Measurements from ENCODE around the gene ENO1.

Gene ENO1

DNA sequence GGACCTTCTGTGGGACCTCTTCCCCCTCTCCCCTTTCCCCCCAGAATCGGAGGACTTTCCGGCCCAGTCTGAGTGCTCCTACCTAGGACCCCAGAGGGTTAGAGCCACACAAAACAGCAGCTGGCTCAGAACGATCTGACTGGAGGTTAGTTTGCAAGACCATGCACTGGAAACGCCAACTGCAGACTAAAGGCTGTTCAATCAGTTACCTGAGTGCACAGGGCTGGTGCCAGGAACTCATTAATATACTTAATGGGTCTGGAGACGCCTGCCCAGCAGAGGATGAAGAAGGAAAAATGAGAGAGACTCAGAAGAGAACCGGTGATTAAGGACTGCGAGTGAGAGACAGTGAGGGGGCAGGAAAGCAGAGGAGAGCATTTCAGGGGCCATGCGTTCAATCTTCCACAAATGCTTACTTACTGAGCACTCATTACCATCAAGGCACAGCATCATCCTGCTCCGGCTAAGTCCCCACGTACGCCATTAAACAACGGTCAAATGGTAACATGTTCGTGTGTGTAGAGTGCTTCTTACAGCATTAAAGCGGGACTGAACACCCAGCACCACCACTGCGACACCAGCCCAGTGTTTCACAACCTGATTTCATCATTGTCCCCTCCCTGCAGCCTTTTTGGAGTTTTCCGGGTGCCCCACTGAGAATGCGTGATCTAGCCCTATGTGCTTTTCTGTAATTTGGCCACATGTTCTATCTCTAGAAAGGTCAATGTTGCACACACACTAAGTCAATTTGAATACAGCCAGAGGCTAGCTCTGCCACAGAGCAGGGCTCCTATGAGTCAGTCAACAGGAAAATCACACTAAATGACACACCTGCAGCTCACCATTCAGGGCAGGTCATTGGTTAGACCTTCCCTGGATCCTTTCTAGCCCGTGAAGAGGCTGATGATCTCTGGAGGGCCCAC, 7.6 kb downstream of the ENO1 start:
- peak; percentile 56 for DNase-seq (ENCODE audit: low spot score)

DNA sequence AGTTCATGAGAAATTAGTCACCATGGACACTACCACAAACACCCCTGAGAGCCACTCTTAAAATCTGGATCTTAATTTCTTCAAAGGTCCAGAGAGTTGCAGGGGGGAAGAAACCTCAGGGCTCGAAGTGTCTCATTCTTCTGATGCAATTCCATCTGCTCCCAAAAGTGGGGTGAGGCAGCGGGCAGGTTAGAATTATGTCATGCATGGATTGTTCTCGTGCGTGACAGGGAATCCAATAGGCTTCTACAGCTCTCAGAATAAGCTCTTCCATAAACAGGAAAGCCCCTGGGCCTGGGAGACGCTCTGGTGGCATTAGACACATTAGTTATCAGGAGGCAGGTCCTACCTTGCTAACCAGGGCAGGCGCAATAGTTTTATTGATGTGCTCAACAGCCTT, 8.4 kb downstream of the ENO1 start:
- no peak for DNase-seq (ENCODE audit: low spot score)

GRCh38 chr1:8867878-8868567, 10.5 kb downstream of the ENO1 start:
- DNase-seq (ENCODE audit: low spot score): no peak

DNA sequence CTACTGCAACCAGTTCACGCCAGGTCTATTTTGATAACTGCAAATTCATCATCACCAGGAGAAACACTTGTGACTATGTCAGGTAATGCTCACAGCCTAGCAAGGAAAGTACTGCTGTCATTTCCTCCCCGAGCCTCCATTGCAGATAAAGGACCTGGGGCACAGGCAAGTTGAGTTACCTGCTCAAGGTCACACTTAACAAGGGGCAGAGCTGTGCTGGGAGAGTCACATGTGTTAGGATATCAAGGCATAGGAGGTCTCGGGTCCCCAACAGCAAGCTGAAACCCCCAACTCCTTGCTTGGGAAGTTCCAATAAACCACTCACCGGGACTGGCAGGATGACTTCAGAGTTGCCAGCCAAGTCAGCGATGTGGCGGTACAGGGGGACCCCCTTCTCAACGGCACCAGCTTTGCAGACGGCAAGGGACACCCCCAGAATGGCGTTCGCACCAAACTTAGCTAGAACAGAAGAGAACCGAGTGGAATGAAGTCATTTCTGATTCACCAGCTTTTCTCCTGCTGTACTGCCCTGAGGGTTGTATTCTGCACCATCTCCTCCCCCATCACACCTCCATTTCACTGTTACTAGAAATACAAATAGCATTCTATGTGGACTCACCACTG, 11.6 kb downstream of the ENO1 start:
- DNase-seq (ENCODE audit: low spot score): no peak

DNA sequence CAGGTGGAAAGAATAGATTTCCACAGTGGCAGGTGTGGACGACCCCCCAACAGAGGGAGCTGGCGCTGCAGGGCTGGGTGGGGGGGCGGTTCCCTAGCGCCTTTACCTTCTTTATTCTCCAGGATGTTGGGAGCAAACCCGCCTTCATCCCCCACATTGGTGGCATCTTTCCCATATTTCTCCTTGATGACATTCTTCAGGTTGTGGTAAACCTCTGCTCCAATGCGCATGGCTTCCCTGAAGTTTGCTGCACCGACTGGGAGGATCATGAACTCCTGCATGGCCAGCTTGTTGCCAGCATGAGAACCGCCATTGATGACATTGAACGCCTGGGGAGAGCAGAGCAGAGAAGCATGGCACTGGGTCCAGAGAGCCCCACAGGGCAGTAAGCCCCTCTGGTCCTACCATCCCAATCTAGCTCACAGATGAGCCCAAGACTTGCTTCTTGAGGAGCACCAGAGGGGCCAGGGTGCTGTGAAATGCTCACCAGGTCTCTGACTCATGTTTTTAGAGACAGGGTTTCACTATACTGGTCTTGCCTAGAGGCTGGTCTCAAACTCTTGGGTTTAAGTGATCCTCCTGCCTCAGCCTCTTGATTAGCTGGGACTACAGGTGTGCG, 12.2 kb downstream of the ENO1 start:
- no peak for DNase-seq (ENCODE audit: low spot score)

GRCh38 chr1:8864713-8865344, 13.7 kb downstream of the ENO1 start:
- no peak for DNase-seq (ENCODE audit: low spot score)

DNA sequence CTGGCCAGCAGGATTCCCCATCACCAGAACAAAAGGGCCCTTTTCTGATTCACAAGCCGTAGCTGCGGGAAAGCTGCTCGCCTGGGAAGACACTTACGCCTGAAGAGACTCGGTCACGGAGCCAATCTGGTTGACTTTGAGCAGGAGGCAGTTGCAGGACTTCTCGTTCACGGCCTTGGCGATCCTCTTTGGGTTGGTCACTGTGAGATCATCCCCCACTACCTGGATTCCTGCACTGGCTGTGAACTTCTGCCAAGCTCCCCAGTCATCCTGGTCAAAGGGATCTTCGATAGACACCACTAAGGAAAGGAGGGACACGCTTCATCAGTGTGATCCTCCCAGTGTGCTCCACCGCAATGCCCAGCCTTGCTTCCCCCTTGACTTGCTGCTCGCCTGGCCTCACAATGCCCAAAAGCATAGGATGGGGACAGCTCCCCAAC, 14.7 kb downstream of the ENO1 start:
- no peak for DNase-seq (ENCODE audit: low spot score)

DNA sequence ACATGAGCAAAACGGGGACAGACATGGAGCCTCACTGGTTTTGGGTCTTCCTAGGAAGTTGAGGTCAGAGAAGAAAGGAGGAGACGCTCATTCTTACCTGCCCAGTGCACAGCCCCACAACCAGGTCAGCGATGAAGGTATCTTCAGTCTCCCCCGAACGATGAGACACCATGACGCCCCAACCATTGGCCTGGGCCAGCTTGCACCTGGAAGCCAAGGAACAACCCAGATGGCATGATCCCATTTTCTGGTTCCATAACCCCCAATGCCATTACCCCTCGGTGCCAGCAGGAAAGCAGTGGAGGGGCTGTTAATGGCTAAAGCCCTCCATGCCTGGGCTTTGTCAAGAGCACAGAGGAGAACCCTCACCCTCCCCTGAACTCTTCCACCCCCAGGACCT, 15.3 kb downstream of the ENO1 start:
- no peak for DNase-seq (ENCODE audit: low spot score)

- DNase-seq (ENCODE audit: low spot score): no peak
Observed at GRCh38 chr1:8862528-8862927, 16.0 kb downstream of the ENO1 start.

DNA sequence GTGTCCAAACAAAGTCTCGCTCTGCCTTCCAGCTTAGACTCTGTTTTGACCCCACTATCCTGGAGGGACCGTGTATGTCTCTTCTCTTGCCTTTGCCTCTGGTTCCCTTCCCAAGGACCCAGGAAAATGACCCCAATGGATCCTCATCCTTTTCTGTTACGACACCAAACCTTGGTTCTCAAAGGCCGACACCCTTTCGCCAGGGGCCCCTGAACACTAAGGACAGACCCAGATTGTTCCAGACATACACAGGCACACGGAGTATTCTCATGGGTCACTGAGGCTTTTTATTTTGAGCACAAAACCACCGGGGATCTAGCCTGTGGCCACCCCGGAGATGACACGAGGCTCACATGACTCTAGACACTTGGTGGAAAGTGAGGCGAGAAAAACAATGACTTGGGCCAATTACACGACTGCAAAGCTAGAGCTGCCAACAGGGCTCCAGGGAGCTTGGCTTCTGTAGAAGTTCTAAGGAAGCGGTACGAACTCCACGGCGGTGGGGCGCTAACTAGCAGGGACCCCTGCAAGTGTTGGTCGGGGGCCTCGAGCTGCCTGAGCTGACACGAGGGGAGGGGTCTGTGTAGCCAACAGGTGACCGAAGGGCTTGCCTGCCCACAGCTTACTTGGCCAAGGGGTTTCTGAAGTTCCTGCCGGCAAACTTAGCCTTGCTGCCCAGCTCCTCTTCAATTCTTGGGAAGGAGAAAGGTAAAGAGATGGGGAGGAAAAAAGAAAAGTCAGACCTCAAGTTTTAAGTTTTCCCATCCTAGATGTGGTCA, 17.6 kb downstream of the ENO1 start:
- no peak for DNase-seq (ENCODE audit: low spot score)

GRCh38 chr1:8858888-8859706, 19.4 kb downstream of the ENO1 start:
- peak; percentile 76 for DNase-seq (ENCODE audit: low spot score)

GRCh38 chr1:8858112-8858668, 20.3 kb downstream of the ENO1 start:
- peak; percentile 56 for DNase-seq (ENCODE audit: low spot score)

GRCh38 chr1:8856689-8857412, 21.6 kb downstream of the ENO1 start:
- DNase-seq (ENCODE audit: low spot score): no peak

GRCh38 chr1:8854240-8854639, 24.2 kb downstream of the ENO1 start:
- no peak for DNase-seq (ENCODE audit: low spot score)

DNA sequence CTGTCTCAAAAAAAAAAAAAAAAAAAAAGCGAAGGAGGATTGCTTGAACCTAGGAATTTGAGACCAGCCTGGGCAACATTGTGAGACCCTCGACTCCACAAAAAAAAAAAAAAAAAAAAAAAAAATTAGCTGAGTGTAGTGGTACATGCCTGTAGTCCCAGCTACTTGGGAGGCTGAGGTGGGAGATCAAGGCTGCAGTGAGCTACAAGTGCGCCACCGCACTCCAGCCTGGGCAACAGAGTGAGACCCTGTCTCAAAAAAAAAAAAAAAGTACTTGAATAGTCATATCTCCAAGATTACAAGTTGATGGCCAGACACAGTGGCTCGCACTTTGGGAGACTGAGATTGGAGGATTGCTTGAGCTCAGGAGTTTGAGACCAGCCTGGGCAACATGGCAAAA, 27.4 kb downstream of the ENO1 start:
- no peak for DNase-seq (ENCODE audit: low spot score)

- DNase-seq (ENCODE audit: low spot score): peak; percentile 85
Observed at GRCh38 chr1:8848663-8849386, 29.7 kb downstream of the ENO1 start.

- DNase-seq (ENCODE audit: low spot score): no peak
Observed at GRCh38 chr1:8847990-8848389, 30.5 kb downstream of the ENO1 start.

DNA sequence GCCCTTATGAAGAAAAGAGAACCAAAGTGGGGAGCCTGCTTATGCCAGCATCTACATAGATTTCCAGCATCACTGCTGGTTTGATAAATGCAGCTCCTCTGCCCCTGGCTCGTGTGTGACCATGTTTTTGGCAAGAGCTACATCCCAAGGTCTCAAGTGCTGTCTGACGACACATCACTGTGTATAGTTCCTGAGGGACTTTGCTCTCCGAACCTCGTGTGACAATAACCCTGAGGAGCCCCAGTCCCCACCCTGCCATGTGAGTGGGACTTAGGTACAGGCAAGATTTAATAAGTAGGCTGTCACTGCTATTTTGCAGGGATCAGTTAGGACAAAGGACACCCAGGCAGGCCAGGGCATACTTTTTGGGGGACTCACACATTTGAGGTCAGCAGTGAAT, 32.2 kb downstream of the ENO1 start:
- no peak for DNase-seq (ENCODE audit: low spot score)

Measured in RKO (cell line).